Transverse colon (tissue), 4 donors: ENCODE results near the gene PLGRKT. TPM values are rescaled to one million over a fixed set of nuclear protein-coding genes. Genes with fewer than 3 reads are reported as not detected.
"Not testable (repeated sequence)": the region's sequence is repeated elsewhere in the genome, so short reads cannot be mapped to it uniquely, and the experiment has no call there.

ENCODE experiments used
- DNase-seq: peaks from one replicate; pipeline ENCODE4 v3.0.0-alpha.2; 2019
- H3K27ac ChIP-seq, 4 donors: fragments of 200-600 bp; sonication (generic); 2 replicates each; pipeline ENCODE4 v1.5.1; 2016 to 2018; ENCODE audit warnings: inconsistent platforms in 4 of 4
- H3K27me3 ChIP-seq: fragments of 200-600 bp; sonication (generic); 2 replicates; pipeline ENCODE4 v1.5.1; 2017; ENCODE audit warnings: inconsistent platforms
- H3K36me3 ChIP-seq, 4 donors: fragments of 200-600 bp; sonication (generic); 2 replicates each; pipeline ENCODE4 v1.5.1; 2017 to 2019; ENCODE audit warnings: inconsistent platforms in 4 of 4
- H3K4me1 ChIP-seq, 4 donors: fragments of 200-600 bp; sonication (generic); 2 replicates each; pipeline ENCODE4 v1.5.1; 2017 to 2020; ENCODE audit warnings: inconsistent platforms in 4 of 4
- H3K4me3 ChIP-seq, 4 donors: fragments of 200-600 bp; sonication (generic); 1 replicate in 1 of 4; 2 replicates in 3 of 4; pipeline versions ENCODE4 v1.5.1 to v1.6.1; 2017 to 2019; ENCODE audit warnings: inconsistent platforms in 4 of 4
- H3K9me3 ChIP-seq, 2 donors: fragments of 200-600 bp; sonication (generic); 2 replicates each; pipeline ENCODE4 v1.5.1; 2017 to 2019; ENCODE audit warnings: inconsistent platforms in 2 of 2
- EP300 ChIP-seq: sonication (generic); formaldehyde crosslinking; IDR thresholded peaks from one replicate; pipeline ENCODE4 v1.6.1; 2017; ENCODE audit warnings: antibody characterized with exemption, low read depth
- POLR2A ChIP-seq: fragments of 450-650 bp; IDR thresholded peaks from one replicate; pipeline ENCODE4 v1.6.1; 2016; ENCODE audit warnings: antibody characterized with exemption, mild to moderate bottlenecking, moderate library complexity
- POLR2AphosphoS5 ChIP-seq, 3 donors: sonication (generic); formaldehyde crosslinking; IDR thresholded peaks; one replicate each; pipeline ENCODE4 v1.6.1; 2016; ENCODE audit warnings: antibody characterized with exemption in 3 of 3
- WGBS, 2 donors: methylation state at CpG; one replicate each; pipeline ENCODE4 v1.1.5; 2018; ENCODE audit warnings: low coverage in 1 of 2; 5-methylcytosine and 5-hydroxymethylcytosine counted together
- in situ Hi-C, 4 donors: fragments of 200-750 bp; cut with MboI; loops; one replicate each; pipeline versions ENCODE4 v1.15.0 to v1.15.1; 2017; ENCODE audit warnings: low sequenced_read_pairs in 3 of 4, low pct_ligation_motif_present in 1 of 4, low pct_unique_long_range_greater_than_20kb in 1 of 4
- intact Hi-C: fragments of 100-400 bp; cut with DNase I; formaldehyde crosslinking; loops from one replicate; pipeline ENCODE4 v1.15.1; 2023; ENCODE audit warnings: low total_unique reads
- total RNA-seq, 4 donors: library from RNA; depleted of rRNA; stranded (reverse); fragments of >200 nt; gene quantifications; one replicate each; pipeline ENCODE4 v1.1.0, GENCODE V29; 2016
- TF ChIP-seq, protein P1 (sequence below), 5 experiments: fragments of 200-600 bp in 3 of 5; fragments of 450-650 bp in 2 of 5; sonication (generic) in 3 of 5; IDR thresholded peaks; 1 replicate in 2 of 5; 2 replicates in 3 of 5; pipeline ENCODE4 v1.5.1; 2016 to 2017; ENCODE audit warnings: antibody characterized with exemption in 5 of 5, inconsistent platforms in 3 of 5, mild to moderate bottlenecking in 2 of 5, moderate library complexity in 1 of 5

The PLGRKT gene
- total RNA-seq, 4 donors from 2014 or later, result 1.6 to 58.3 (median 16.5) TPM

DNA sequence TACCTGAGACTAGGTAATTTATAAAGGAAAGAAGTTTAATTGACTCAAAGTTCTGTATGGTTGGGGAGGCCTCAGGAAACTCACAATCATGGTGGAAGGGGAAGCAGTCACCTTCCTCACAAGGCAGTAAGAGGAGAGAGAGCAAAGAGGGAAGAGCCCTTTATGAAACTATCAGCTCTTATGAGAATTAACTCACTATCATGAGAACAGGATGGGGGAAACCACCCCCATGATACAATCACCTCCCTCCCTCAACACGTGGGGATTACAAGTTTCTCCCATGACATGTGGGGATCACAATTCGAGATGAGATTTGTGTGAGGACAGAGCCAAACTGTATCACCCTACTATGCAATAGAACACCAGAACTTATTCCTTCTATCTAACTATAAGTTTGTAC is 40.5 kb upstream of the PLGRKT start:
- intact Hi-C loops (no loop called here), in situ Hi-C loops (no loop called here)
- H3K4me3 ChIP-seq, result no peak overlapping the region
- 64% methylated on average over 2 of the region's 2 CpGs; no CpG with 5 or more reads in 1 of the 2 donors for WGBS, 2 donors
- H3K27ac ChIP-seq, result no peak overlapping the region
- no peak for DNase-seq
- H3K4me1 ChIP-seq, result no peaks in the 10 kb centered on the region
- no peaks in the 10 kb centered on the region for H3K36me3 ChIP-seq
- H3K9me3 ChIP-seq, result no peaks in the 10 kb centered on the region
- no peaks in the 10 kb centered on the region for H3K27me3 ChIP-seq
- no peak for TF ChIP-seq EP300
- TF ChIP-seq POLR2A, result no peak
- TF ChIP-seq, protein P1, sequence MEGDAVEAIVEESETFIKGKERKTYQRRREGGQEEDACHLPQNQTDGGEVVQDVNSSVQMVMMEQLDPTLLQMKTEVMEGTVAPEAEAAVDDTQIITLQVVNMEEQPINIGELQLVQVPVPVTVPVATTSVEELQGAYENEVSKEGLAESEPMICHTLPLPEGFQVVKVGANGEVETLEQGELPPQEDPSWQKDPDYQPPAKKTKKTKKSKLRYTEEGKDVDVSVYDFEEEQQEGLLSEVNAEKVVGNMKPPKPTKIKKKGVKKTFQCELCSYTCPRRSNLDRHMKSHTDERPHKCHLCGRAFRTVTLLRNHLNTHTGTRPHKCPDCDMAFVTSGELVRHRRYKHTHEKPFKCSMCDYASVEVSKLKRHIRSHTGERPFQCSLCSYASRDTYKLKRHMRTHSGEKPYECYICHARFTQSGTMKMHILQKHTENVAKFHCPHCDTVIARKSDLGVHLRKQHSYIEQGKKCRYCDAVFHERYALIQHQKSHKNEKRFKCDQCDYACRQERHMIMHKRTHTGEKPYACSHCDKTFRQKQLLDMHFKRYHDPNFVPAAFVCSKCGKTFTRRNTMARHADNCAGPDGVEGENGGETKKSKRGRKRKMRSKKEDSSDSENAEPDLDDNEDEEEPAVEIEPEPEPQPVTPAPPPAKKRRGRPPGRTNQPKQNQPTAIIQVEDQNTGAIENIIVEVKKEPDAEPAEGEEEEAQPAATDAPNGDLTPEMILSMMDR (IDR thresholded peaks at IDR 0.05), result no peak
- TF ChIP-seq POLR2AphosphoS5 (IDR thresholded peaks at IDR 0.05), result no peak

DNA sequence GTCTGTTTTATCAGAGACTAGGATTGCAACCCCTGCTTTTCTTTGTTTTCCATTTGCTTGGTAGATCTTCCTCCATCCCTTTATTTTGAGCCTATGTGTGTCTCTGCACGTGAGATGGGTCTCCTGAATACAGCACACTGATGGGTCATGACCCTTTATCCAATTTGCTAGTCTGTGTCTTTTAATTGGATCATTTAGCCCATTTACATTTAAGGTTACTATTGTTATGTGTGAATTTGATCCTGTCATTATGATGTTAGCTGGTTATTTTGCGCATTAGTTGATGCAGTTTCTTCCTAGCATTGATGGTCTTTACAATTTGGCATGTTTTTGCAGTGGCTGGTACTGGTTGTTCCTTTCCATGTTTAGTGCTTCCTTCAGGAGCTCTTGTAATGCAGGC is 37.9 kb upstream of the PLGRKT start:
- 86 to 100% methylated on average over 1 to 2 of the region's 2 CpGs for WGBS, 2 donors
- DNase-seq, H3K27me3 ChIP-seq, H3K36me3 ChIP-seq, H3K9me3 ChIP-seq, H3K4me1 ChIP-seq, intact Hi-C loops, H3K4me3 ChIP-seq, H3K27ac ChIP-seq, in situ Hi-C loops: not testable (repeated sequence)

GRCh38 chr9:5470816-5471215 is 33.1 kb upstream of the PLGRKT start:
- no peaks in the 10 kb centered on the region for H3K27me3 ChIP-seq
- no peaks in the 10 kb centered on the region for H3K4me1 ChIP-seq
- H3K27ac ChIP-seq, result no peak overlapping the region
- in situ Hi-C loops, result no loop called here
- no peaks in the 10 kb centered on the region for H3K9me3 ChIP-seq
- DNase-seq, result no peak
- intact Hi-C loops, result no loop called here
- WGBS, 2 donors, result 88% methylated on average over 3 of the region's 3 CpGs
- no peak overlapping the region for H3K4me3 ChIP-seq
- TF ChIP-seq, protein P1 (IDR thresholded peaks at IDR 0.05), result no peak
- TF ChIP-seq EP300, result no peak
- no peak for TF ChIP-seq POLR2A
- no peak for TF ChIP-seq POLR2AphosphoS5 (IDR thresholded peaks at IDR 0.05)
- no peaks in the 10 kb centered on the region for H3K36me3 ChIP-seq

- no peak for DNase-seq
- H3K27ac ChIP-seq, result no peak overlapping the region
- H3K9me3 ChIP-seq, result no peaks in the 10 kb centered on the region
- intact Hi-C loops (no loop called here), in situ Hi-C loops (no loop called here)
- 67 to 79% methylated on average over 1 of the region's 1 CpG for WGBS, 2 donors
- no peaks in the 10 kb centered on the region for H3K27me3 ChIP-seq
- H3K4me1 ChIP-seq, result no peaks in the 10 kb centered on the region
- H3K36me3 ChIP-seq, result no peaks in the 10 kb centered on the region
- H3K4me3 ChIP-seq, result no peak overlapping the region
- TF ChIP-seq, protein P1 (IDR thresholded peaks at IDR 0.05), result no peak
- no peak for TF ChIP-seq POLR2A
- TF ChIP-seq EP300, result no peak
- no peak for TF ChIP-seq POLR2AphosphoS5 (IDR thresholded peaks at IDR 0.05)
Observed at GRCh38 chr9:5470122-5470521, 32.4 kb upstream of the PLGRKT start.

GRCh38 chr9:5468850-5469249 is 31.1 kb upstream of the PLGRKT start:
- TF ChIP-seq EP300, result no peak
- TF ChIP-seq POLR2A, result no peak
- no peaks in the 10 kb centered on the region for H3K36me3 ChIP-seq
- intact Hi-C loops (no loop called here), in situ Hi-C loops (no loop called here)
- H3K4me1 ChIP-seq, result no peaks in the 10 kb centered on the region
- H3K27me3 ChIP-seq, result no peaks in the 10 kb centered on the region
- DNase-seq, result no peak
- no peaks in the 10 kb centered on the region for H3K9me3 ChIP-seq
- H3K27ac ChIP-seq, result no peak overlapping the region
- 69 to 80% methylated on average over 4 to 5 of the region's 5 CpGs for WGBS, 2 donors
- H3K4me3 ChIP-seq, result no peak overlapping the region
